ENCODE results near the gene RNU6-9.
A peak's percentile ranks its signal among the peaks of the same experiment; 100 is the strongest.
"Not testable (repeated sequence)": the region's sequence is repeated elsewhere in the genome, so short reads cannot be mapped to it uniquely, and the experiment has no call there.

The RNU6-9 gene

GRCh38 chr19:892894-893689, at the start of gene RNU6-9, which contains the start of gene MED16:
Gene RNU6-9 (plus strand): TSS chr19:893484.
Gene MED16 (minus strand): TSS chr19:893187. CDS start chr19:891131, 2,056 bp downstream.
- DNase-seq: peak; percentile 81 to 89

GRCh38 chr19:843836-844545, 49.3 kb upstream of the RNU6-9 start:
- no peak for DNase-seq

- no peak for DNase-seq
Measured at GRCh38 chr19:844546-844971, 48.7 kb upstream of the RNU6-9 start.

GRCh38 chr19:845707-846521, 47.4 kb upstream of the RNU6-9 start:
- no peak for DNase-seq

DNA sequence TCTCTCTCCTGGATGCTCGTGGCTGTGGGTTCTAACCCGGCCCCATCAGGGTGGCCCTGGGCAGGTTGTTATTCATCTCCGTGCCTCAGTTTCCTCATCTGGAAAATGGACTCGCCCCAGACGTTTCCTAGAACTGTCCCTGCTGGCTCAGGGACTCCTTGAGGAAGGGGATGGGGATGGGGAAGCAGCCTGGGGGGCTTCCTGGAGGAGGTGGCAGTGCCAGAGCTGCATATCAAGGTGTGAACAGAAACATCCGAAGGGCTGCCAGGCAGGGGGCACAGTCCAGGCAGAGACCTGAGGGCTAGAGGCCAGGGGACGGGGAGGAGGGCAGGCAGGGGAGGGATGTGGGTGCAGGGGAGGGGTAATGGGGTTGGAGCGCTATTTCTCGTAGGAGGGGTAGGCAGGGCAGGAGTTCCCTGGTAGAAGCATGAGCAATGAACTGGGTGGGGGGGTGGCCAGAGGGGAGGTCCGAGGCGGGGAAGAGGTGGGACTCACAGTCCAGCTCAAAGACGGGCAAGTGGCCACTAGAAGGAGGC, 44.8 kb upstream of the RNU6-9 start:
- DNase-seq: no peak

- not testable (repeated sequence) for DNase-seq
Measured at GRCh38 chr19:849195-849594, 44.1 kb upstream of the RNU6-9 start.

- peak; percentile 75 to 80 for DNase-seq
Measured at GRCh38 chr19:850221-850978, 42.9 kb upstream of the RNU6-9 start.

- no peak for DNase-seq
Measured at GRCh38 chr19:850979-851335, 42.3 kb upstream of the RNU6-9 start.

- no peak for DNase-seq
Measured at GRCh38 chr19:852136-853013, 40.9 kb upstream of the RNU6-9 start, which contains the start of gene ELANE. Gene ELANE (plus strand): TSS chr19:852303. CDS start chr19:852329, 26 bp downstream.

DNA sequence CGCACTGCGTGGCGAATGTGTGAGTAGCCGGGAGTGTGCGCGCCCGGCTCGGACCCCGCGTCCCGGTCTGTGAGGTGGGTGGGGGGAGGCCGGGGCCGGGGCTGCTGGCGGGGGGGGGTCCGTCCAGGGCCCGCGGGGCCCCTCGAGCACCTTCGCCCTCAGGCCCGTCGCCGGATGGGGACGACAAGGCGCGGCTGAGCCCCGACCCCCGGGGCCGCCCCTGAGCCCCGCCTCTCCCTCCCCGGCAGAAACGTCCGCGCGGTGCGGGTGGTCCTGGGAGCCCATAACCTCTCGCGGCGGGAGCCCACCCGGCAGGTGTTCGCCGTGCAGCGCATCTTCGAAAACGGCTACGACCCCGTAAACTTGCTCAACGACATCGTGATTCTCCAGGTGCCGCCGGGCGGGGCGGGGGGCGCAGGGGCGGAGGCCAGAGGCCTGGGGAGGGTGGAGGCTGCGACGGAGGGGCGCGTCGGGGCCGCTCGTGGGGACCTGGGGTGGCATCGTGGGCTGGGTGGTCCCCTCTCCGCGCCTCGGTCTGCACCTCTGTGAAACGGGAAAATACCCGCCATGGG, 40.2 kb upstream of the RNU6-9 start:
- DNase-seq: no peak

GRCh38 chr19:853614-854220, 39.6 kb upstream of the RNU6-9 start:
- not testable (repeated sequence) for DNase-seq

- no peak for DNase-seq
Measured at GRCh38 chr19:854549-854948, 38.7 kb upstream of the RNU6-9 start.

DNA sequence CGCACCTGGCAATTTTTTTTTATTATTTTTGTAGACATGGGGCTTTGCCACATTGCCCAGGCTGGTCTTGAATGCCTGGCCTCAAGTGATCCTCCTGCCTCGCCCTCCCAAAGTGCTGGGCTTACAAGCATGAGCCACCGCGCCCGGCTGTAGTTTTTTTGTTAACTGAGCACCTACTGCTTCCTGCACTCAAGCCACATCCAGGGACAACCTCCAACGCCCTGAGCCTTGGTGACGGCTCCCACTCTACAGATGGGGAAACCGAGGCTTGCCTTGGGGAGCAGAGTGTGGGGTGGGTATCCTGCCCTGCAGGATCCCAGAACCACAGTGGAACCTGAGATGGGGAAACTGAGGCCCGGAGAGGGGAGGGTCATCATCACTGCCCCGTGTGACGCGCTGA, 38.1 kb upstream of the RNU6-9 start:
- no peak for DNase-seq

DNA sequence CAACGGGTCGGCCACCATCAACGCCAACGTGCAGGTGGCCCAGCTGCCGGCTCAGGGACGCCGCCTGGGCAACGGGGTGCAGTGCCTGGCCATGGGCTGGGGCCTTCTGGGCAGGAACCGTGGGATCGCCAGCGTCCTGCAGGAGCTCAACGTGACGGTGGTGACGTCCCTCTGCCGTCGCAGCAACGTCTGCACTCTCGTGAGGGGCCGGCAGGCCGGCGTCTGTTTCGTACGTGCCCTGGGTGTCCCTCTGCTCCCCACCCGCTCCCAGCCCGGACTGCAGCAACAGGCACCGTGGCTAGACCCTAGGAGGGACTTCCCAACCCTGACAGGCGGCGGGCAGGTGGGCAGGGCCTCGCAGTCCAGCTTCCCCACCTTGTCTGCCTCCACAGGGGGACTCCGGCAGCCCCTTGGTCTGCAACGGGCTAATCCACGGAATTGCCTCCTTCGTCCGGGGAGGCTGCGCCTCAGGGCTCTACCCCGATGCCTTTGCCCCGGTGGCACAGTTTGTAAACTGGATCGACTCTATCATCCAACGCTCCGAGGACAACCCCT, 37.6 kb upstream of the RNU6-9 start:
- DNase-seq: no peak

DNA sequence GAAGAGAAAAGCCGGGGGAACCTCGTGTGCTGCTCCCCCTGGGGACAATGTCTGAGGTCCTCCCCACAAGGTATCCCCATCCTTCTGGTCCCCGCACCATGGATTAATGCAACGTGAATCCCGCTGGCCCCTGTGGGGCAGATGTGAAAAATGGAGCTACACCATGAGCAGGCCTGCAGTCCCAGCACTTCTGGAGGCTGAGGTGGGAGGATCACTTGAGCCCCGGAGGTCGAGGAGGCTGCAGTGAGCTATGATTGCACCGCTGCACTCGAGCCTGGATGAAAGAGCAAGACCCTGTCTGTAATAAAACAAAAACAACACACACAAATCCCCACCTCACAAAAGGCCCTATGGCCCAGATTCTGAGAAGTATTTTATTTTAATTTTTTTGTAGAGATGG, 35.0 kb upstream of the RNU6-9 start:
- no peak for DNase-seq

DNA sequence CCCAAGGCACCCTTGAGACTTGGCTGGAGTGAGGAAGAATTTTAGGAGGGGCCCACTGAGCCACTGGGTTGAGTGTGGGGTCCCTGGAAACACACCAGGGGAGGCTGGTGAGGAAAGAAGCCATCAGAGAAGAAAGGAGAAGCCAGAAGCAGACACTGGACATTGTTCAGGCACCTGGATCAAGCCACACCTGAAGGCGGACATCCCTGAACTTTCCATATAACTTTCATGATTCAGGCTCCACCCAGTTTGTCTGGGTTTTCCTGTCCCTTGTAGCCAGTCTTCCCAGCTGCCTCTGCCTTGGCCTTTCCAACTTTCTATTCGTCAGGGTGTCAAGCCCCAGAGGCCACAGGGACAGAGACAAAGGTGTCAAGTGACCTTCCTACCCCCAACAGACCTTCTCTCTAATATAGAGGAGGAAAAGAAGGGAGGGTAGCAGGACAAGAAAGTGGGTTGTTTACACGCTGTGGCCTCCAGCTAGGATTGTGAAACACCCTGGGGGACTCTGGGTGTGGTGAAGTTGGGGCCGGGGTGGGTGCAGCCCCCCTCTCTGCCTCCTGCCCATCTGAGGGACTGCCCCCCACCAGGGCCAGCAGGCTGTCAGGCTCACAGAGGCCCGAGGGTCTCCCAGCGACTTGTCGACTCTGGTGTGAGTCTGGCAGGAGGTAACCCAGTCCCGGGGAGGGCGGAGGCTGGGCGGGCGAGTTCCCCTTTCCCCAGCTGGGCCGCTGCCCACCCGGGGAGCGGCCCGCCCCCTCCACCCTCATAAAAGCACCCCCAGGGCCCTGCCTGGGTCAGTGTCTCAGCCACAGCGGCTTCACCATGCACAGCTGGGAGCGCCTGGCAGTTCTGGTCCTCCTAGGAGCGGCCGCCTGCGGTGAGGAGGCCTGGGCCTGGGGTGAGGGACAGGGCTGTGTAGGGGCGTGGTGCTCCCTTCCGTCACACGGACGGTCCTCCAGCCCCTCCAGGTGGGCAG, 34.1 kb upstream of the RNU6-9 start, which contains the start of gene CFD:
Gene CFD (plus strand): TSS at position 797 of the 976 bp plus-strand sequence. CDS start 26 bp downstream, at position 823.
- DNase-seq: peak; percentile 73 to 77

- DNase-seq: no peak
Measured at GRCh38 chr19:861141-861755, 32.0 kb upstream of the RNU6-9 start.
